Measurements from ENCODE around the gene SELE. TPM values are rescaled to one million over a fixed set of nuclear protein-coding genes. Genes with fewer than 3 reads are reported as not detected.
"Not testable (repeated sequence)": the region's sequence is repeated elsewhere in the genome, so short reads cannot be mapped to it uniquely, and the experiment has no call there.

Gene SELE
- total RNA-seq, 1 donor from 2014 or later = not detected

GRCh38 chr1:169725930-169726329 is 7.9 kb downstream of the SELE start:
- no peaks in the 10 kb centered on the region for H3K79me2 ChIP-seq (ENCODE audit: low read depth)
- Mint-ChIP-seq H3K9me3 (no peaks in the 10 kb centered on the region), H3K36me3 (no peaks in the 10 kb centered on the region), H3K27ac (no peak overlapping the region), H3K27me3 (ENCODE audit: insufficient read depth, low read depth) (no peaks in the 10 kb centered on the region), H3K4me3 (no peak overlapping the region), H3K4me1 (no peaks in the 10 kb centered on the region)
- DNase-seq (ENCODE audit: low spot score) = no peak
- H4K20me1 ChIP-seq (ENCODE audit: low read depth) = no peaks in the 10 kb centered on the region
- TF ChIP-seq EZH2 (IDR thresholded peaks at IDR 0.05) = no peak
- TF ChIP-seq, protein P1, sequence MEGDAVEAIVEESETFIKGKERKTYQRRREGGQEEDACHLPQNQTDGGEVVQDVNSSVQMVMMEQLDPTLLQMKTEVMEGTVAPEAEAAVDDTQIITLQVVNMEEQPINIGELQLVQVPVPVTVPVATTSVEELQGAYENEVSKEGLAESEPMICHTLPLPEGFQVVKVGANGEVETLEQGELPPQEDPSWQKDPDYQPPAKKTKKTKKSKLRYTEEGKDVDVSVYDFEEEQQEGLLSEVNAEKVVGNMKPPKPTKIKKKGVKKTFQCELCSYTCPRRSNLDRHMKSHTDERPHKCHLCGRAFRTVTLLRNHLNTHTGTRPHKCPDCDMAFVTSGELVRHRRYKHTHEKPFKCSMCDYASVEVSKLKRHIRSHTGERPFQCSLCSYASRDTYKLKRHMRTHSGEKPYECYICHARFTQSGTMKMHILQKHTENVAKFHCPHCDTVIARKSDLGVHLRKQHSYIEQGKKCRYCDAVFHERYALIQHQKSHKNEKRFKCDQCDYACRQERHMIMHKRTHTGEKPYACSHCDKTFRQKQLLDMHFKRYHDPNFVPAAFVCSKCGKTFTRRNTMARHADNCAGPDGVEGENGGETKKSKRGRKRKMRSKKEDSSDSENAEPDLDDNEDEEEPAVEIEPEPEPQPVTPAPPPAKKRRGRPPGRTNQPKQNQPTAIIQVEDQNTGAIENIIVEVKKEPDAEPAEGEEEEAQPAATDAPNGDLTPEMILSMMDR (IDR thresholded peaks at IDR 0.05) = no peak
- no peak for TF ChIP-seq EZH2phosphoT487 (IDR thresholded peaks at IDR 0.05)
- H3K4me1 ChIP-seq = no peaks in the 10 kb centered on the region
- H3K4me2 ChIP-seq = no peak overlapping the region
- no peak overlapping the region for H3K27ac ChIP-seq
- no peaks in the 10 kb centered on the region for H3F3A ChIP-seq (ENCODE audit: low read depth)
- H3K4me3 ChIP-seq = no peak overlapping the region
- H3K27me3 ChIP-seq = no peaks in the 10 kb centered on the region
- H2AFZ ChIP-seq (replicated peaks) = no peak overlapping the region
- no peaks in the 10 kb centered on the region for H3K36me3 ChIP-seq
- no peak overlapping the region for H3K9ac ChIP-seq
- H3K9me3 ChIP-seq (ENCODE audit: low read depth) = no peaks in the 10 kb centered on the region

DNA sequence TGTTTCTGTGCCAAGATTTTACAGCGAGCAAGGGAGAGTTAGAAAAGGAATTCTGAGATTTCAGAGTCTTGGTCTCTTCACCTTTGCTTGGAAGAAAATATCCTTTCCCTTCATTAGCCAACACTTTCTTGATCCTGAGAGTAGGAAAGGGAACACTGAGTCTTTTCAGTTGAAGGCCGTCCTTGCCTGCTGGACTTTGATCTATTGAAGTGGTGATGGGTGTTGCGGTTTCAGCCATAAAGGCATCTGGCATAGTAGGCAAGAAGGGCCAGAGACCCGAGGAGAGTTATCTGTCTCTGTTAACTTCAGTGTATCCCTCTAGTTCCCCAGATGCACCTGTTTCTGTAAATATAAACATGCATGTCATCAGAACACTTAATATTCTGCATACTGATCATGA is 9.7 kb downstream of the SELE start:
- Mint-ChIP-seq H3K9me3 (no peaks in the 10 kb centered on the region), H3K27me3 (ENCODE audit: insufficient read depth, low read depth) (no peaks in the 10 kb centered on the region), H3K27ac (no peak overlapping the region), H3K4me3 (no peak overlapping the region), H3K36me3 (no peaks in the 10 kb centered on the region), H3K4me1 (no peaks in the 10 kb centered on the region)
- H3K36me3 ChIP-seq = no peaks in the 10 kb centered on the region
- no peaks in the 10 kb centered on the region for H3K79me2 ChIP-seq (ENCODE audit: low read depth)
- no peak for DNase-seq (ENCODE audit: low spot score)
- H3K4me2 ChIP-seq = no peak overlapping the region
- no peak overlapping the region for H2AFZ ChIP-seq (replicated peaks)
- no peaks in the 10 kb centered on the region for H3K9me3 ChIP-seq (ENCODE audit: low read depth)
- no peak overlapping the region for H3K9ac ChIP-seq
- no peaks in the 10 kb centered on the region for H3K4me1 ChIP-seq
- H4K20me1 ChIP-seq (ENCODE audit: low read depth) = no peaks in the 10 kb centered on the region
- H3F3A ChIP-seq (ENCODE audit: low read depth) = no peaks in the 10 kb centered on the region
- no peaks in the 10 kb centered on the region for H3K27me3 ChIP-seq
- H3K27ac ChIP-seq = no peak overlapping the region
- H3K4me3 ChIP-seq = no peak overlapping the region
- TF ChIP-seq EZH2phosphoT487 (IDR thresholded peaks at IDR 0.05) = no peak

DNA sequence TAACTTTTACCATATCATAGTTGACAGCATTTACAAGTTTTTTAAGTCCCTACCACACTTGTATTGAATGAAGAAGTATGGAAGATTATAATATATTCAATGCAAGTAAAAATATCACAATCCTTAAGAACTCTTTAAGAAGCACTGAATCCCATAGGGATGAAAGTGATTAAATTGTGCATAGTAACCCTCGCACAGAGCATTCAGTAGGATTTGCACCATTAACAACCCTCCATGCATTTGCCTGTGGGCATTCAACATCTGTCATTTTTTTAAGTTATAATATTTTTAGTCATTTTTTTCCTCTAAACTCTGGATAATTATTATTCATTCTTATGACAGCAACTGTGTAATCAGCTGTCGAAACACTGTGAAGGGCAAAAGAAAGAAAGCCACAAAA is 10.1 kb downstream of the SELE start:
- no peak overlapping the region for H3K27ac ChIP-seq
- Mint-ChIP-seq H3K27me3 (ENCODE audit: insufficient read depth, low read depth) (no peaks in the 10 kb centered on the region), H3K9me3 (no peaks in the 10 kb centered on the region), H3K4me3 (no peak overlapping the region), H3K36me3 (no peaks in the 10 kb centered on the region), H3K4me1 (no peaks in the 10 kb centered on the region), H3K27ac (no peak overlapping the region)
- H3K79me2 ChIP-seq (ENCODE audit: low read depth) = no peaks in the 10 kb centered on the region
- H3K4me3 ChIP-seq = no peak overlapping the region
- H3K9ac ChIP-seq = no peak overlapping the region
- H4K20me1 ChIP-seq (ENCODE audit: low read depth) = no peaks in the 10 kb centered on the region
- H3F3A ChIP-seq (ENCODE audit: low read depth) = no peaks in the 10 kb centered on the region
- no peaks in the 10 kb centered on the region for H3K9me3 ChIP-seq (ENCODE audit: low read depth)
- H3K36me3 ChIP-seq = no peaks in the 10 kb centered on the region
- no peak for TF ChIP-seq EZH2phosphoT487 (IDR thresholded peaks at IDR 0.05)
- no peak for TF ChIP-seq EZH2 (IDR thresholded peaks at IDR 0.05)
- TF ChIP-seq, protein P1 (IDR thresholded peaks at IDR 0.05) = no peak
- H2AFZ ChIP-seq (replicated peaks) = no peak overlapping the region
- DNase-seq (ENCODE audit: low spot score) = no peak
- H3K27me3 ChIP-seq = no peaks in the 10 kb centered on the region
- H3K4me1 ChIP-seq = no peaks in the 10 kb centered on the region
- no peak overlapping the region for H3K4me2 ChIP-seq

DNA sequence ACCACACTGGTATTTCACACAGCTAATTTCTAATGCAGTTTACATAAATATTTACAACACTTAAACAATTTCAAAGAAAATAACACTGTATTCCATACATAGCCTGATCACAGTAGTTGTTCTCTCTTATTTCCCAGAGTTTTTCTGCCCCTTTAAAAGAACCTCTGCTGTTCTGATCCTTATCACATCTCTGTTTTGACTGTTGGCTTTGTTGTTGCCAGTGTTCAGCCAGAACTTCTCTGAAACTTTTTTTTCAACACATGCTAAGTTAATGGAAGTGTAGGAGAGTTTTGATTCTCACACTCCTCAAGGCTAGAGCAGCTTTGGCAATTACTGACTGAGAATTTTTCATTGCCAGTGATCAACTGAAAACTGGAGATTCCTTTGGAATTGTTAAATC is 11.1 kb downstream of the SELE start:
- Histone ChIP-seq H4K20me1 (ENCODE audit: low read depth) (no peaks in the 10 kb centered on the region), H3K36me3 (no peaks in the 10 kb centered on the region), H3F3A (ENCODE audit: low read depth) (no peaks in the 10 kb centered on the region), H3K4me3 (no peak overlapping the region), H3K4me1 (no peaks in the 10 kb centered on the region), H3K79me2 (ENCODE audit: low read depth) (no peaks in the 10 kb centered on the region), H3K9me3 (ENCODE audit: low read depth) (no peaks in the 10 kb centered on the region), H3K27ac (no peak overlapping the region), H3K9ac (no peak overlapping the region), H3K4me2 (no peak overlapping the region), H3K27me3 (no peaks in the 10 kb centered on the region), H2AFZ (replicated peaks) (no peak overlapping the region)
- H3K27ac Mint-ChIP-seq = no peak overlapping the region
- no peaks in the 10 kb centered on the region for H3K36me3 Mint-ChIP-seq
- no peaks in the 10 kb centered on the region for H3K9me3 Mint-ChIP-seq
- H3K4me1 Mint-ChIP-seq = no peaks in the 10 kb centered on the region
- no peak for DNase-seq (ENCODE audit: low spot score)
- TF ChIP-seq EZH2 (IDR thresholded peaks at IDR 0.05) = no peak
- TF ChIP-seq, protein P1 (IDR thresholded peaks at IDR 0.05) = no peak
- TF ChIP-seq EZH2phosphoT487 (IDR thresholded peaks at IDR 0.05) = no peak
- no peak overlapping the region for H3K4me3 Mint-ChIP-seq
- no peaks in the 10 kb centered on the region for H3K27me3 Mint-ChIP-seq (ENCODE audit: insufficient read depth, low read depth)

GRCh38 chr1:169715100-169715499 is 18.8 kb downstream of the SELE start:
- H3K27me3 Mint-ChIP-seq (ENCODE audit: insufficient read depth, low read depth); H3K27ac Mint-ChIP-seq; H3K36me3 Mint-ChIP-seq; H3K4me1 ChIP-seq; H3K27me3 ChIP-seq; H3K4me1 Mint-ChIP-seq; H3K4me3 ChIP-seq; H3K9ac ChIP-seq; H3K9me3 ChIP-seq (ENCODE audit: low read depth); H3K4me3 Mint-ChIP-seq; H3K79me2 ChIP-seq (ENCODE audit: low read depth); H3F3A ChIP-seq (ENCODE audit: low read depth); H2AFZ ChIP-seq (replicated peaks); H3K27ac ChIP-seq; H4K20me1 ChIP-seq (ENCODE audit: low read depth); H3K36me3 ChIP-seq; DNase-seq (ENCODE audit: low spot score); H3K4me2 ChIP-seq: not testable (repeated sequence)
- H3K9me3 Mint-ChIP-seq = peaks cover 20% of the 10 kb centered on the region

DNA sequence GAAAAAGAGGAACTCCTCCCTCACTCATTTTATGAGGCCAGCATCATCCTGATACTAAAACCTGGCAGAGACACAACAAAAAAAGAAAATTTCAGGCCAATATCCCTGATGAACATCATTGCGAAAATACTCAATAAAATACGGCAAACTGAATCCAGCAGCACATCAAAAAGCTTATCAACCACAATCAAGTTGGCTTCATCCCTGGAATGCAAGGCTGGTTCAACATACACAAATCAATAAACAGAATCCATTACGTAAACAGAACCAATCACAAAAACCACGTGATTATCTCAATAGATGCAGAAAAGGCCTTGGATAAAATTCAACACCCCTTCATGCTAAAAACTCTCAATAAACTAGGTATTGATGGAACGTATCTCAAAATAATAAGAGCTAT is 20.8 kb downstream of the SELE start:
- not testable (repeated sequence) for H3K36me3 ChIP-seq; H4K20me1 ChIP-seq (ENCODE audit: low read depth); DNase-seq (ENCODE audit: low spot score); H3K27me3 ChIP-seq; H3F3A ChIP-seq (ENCODE audit: low read depth); H3K4me2 ChIP-seq; H3K27ac Mint-ChIP-seq; H3K27me3 Mint-ChIP-seq (ENCODE audit: insufficient read depth, low read depth); H3K36me3 Mint-ChIP-seq; H3K9ac ChIP-seq; H3K4me3 Mint-ChIP-seq; H3K9me3 ChIP-seq (ENCODE audit: low read depth); H3K4me3 ChIP-seq; H3K27ac ChIP-seq; H3K79me2 ChIP-seq (ENCODE audit: low read depth); H3K4me1 Mint-ChIP-seq; H2AFZ ChIP-seq (replicated peaks); H3K4me1 ChIP-seq
- H3K9me3 Mint-ChIP-seq = peaks cover 20% of the 10 kb centered on the region
